NCI-H2227 treated with DMSO at 0.1 percent for 48 hours (cell line): ENCODE measurements around the gene SNRNP200.
"Not testable (repeated sequence)": the region's sequence is repeated elsewhere in the genome, so short reads cannot be mapped to it uniquely, and the experiment has no call there.

Experiments
- DNase-seq: peaks from one replicate; lab custom pipeline; 2025; lab: John Stamatoyannopoulos, UW

Gene SNRNP200

GRCh38 chr2:96274355-96275056 lies 30.8 kb downstream of the SNRNP200 start:
- no peak for DNase-seq

DNA sequence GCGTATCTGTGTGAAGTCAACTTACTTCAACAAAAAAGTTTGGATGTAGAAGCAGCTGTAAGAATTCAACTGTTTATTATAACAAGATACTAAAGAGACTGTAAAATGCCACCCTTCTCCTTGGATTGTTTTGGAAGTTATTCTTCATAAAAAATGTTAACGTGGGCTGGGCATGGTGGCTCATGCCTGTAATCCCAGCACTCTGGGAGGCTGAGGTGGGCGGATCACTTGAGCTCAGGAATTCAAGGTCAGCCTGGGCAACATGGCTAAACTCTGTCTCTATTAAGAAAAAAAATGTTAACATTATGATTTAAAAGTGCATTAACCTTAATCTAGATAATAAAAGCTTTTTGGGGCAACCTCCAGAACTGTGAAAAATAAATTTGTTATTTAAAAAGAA lies 31.6 kb downstream of the SNRNP200 start:
- no peak for DNase-seq

DNA sequence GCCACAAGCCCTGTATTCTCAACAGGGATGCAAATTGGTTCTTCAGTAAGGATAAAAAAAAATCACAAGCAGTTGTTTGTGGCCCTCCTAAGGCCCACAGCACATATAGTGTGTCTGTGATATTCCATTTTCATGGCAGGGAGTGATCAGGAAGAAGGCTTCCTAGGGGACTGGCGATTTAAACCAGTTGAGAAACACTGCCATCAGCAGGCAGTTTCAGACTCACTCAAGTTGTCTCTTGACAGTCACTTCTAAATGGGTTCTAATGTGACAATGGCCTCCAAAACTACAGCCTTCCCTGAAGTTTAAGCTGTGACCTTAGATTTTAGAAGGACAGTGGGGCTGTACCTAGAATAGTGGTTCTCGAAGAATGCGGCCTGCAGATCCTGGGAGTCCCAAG lies 33.4 kb downstream of the SNRNP200 start:
- no peak for DNase-seq

DNA sequence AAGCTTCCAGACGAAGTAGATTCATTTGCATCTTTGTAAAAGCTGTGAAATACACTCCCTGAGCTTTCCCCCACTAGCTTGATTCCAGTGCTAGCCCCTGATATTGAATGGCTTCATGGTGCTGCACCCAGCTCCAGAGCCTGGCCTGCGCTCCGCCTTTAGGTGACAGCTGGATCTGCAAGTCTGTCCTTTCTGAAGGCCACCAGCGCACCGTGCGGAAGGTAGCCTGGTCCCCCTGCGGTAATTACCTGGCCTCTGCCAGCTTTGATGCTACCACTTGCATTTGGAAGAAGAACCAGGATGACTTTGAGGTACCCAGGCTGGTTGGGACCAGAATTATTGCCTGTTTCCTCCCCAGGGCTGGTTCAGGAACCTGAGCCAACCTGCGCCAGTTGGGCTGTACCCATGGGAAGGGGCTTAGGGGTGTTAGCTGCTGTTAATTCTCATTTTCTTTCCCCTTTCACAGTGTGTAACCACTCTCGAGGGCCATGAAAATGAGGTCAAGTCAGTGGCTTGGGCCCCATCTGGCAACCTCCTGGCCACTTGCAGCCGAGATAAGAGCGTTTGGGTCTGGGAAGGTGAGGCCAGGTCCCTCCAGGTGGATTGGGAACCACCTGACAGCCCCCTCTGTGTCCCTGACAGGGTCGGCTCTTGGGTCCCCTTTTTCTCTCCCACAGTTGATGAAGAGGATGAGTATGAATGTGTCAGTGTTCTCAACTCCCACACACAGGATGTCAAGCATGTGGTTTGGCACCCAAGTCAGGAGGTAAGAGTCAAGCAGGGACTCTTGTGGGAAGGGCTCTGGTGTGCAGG lies 38.0 kb downstream of the SNRNP200 start:
- DNase-seq, result peak; percentile 23

GRCh38 chr2:96265840-96266679 lies 39.3 kb downstream of the SNRNP200 start, which contains the start of the genes CIAO1 and TMEM127:
Gene CIAO1 (plus strand): TSS chr2:96266225. CDS start chr2:96266351, 126 bp downstream.
Gene TMEM127 (minus strand): TSS chr2:96265997. CDS start chr2:96265381, 616 bp downstream.
- peak; percentile 97 for DNase-seq

DNA sequence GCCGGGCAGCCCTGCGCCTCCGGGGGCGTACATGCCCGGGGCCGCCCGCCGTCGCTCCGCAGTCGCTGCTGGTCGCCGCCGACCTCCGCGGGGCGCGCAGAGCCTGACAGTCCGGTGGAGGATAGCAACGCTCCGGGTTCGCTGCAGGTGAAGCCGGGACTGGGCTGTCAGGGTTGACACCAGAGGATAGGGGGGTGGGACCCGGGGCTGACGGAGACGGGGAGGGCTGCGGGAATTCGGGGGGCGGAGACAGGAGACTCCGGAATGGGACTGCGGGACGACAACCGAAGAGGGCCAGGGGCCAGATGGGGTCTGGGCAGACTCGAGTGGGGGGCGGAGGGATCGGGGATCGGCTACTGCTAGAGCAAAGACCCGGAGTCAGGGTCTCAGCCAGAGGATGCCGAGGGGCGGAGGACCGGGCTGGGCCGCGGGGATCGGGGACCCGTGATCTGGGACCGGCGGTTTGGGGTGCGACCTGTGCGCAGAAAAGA lies 40.0 kb downstream of the SNRNP200 start:
- DNase-seq, result peak; percentile 15

DNA sequence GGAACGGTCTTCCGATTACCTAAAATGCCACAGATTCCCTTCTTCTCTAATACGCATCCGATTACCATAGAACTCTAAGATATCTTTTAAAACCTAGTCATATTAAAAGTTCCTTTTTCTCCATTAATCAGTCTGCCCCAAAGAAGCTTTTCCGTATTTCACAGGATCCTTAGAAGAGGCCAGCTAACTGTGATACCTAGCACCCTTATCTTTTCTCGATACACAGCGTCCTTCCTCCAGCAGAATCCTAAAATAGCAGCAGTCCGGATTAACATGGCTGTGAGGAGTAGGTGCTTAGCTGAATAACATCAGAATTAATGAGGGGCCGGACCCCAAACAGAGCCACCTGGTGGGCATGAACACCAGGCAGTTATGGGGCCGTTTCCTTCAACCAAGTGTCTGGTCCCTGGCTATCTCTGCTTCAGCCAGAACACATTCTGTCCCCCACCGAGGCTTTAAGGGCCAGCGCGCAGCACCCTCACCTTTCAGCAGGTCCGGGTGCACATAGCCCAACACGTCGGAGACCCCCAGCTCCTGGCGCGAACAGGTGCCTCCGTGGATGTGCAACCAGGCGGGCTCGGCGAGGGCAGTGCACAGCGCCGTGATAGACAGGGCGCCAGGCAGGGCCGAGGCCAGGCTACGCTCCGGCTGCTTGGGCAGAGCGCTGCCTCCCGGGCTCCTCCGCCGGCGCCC lies 40.5 kb downstream of the SNRNP200 start:
- peak; percentile 27 for DNase-seq

DNA sequence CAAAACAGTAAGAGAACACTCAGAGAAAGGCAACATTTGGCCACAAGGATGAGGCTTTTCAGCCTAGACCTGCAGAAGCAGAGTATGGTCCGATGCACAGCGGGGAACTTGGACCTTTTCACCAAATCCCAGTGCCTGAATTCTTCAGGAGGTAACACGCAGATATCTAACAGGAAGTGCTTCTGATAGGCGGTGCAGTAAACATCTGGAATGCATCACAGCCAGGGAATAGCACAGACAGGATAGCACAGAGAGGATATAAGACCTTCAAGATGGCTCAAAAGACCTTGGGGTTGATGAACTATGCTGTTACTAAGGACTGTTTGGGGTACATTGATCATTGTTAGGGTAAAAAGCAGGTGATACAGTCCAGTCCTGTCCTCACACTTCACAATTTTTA lies 41.3 kb downstream of the SNRNP200 start:
- DNase-seq, result no peak

DNA sequence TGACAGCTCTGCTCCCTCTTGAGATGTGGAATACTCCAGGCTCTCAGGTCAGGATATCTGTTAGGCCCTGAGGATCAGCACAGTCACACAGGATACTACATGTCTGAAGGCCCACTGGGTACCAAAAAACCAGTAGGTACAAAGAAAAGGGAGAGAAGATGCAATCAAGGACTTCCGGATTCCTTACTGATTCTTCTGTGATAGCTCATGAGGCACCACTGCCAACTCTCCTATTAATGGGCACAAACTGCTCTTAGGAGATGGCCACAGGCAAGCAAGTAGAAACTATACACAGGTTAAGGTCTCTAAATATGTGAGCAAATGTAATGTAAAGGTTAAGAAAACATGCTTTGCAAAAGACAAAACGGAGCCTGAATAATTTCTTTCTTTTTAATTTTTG lies 43.0 kb downstream of the SNRNP200 start:
- DNase-seq, result no peak

GRCh38 chr2:96261328-96262003 lies 43.9 kb downstream of the SNRNP200 start:
- no peak for DNase-seq

DNA sequence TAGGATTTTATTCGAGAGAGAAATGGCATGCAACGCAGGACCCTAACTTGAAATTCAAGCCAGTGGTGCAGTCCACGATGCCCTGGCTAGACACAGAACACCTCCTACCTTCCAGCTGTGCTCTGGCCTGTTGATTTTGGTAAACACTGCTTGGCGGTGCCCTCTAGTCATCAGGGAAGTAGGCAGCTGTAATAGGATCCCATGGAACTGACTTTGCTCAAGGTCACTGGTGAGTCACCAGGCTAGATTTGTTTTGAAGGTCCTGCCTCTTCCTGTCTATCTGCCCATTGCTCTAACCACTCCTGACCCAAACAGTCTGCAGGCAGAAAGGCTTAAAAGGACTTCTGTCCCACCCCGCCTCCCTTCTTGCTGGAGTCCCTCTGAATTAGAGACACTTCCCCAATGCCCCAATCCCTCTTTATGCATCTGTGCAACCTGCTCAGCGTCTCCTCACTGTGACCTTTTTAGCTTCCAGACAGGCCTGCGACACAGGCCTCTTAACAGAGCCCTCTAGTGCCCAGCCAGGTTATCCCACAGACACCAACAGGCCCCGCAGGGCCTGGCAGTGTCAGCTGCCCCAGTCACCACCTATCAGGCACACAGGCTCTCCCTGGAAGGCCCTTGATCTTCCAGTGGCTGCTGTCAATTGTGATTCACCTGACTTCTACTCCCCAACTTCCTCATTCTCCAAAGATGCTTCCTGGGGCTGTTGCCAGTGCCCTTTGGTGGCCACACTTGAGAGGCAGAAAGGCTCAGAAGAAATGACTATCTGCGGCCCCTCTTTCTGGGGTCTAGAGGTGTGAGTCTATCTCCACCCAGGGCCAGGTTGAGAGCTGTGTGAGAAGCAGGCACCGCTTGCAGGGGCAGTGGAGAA lies 44.7 kb downstream of the SNRNP200 start:
- DNase-seq, result no peak

DNA sequence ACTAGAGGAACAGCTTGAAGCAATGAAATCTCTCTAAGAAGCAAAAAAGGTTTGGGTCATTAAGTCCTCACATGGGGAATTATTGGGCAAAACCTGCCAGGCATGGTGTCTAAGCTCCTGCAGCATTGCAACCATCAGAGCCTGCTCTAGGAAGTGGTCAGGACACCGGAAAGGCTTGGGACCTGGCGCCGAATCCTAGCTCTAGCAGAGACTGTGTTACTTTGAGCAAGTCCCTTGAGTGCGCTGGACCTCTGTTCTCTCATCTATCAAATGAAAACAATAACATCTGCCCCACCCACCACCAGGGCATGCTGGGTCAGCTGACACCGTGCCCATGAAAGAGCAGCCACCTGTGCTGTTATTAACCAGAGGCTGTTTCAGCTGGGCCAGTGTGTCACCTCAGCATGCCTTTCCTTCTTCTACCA lies 45.8 kb downstream of the SNRNP200 start:
- no peak for DNase-seq

- no peak for DNase-seq
Observed at GRCh38 chr2:96258166-96259022, 47.0 kb downstream of the SNRNP200 start.

DNA sequence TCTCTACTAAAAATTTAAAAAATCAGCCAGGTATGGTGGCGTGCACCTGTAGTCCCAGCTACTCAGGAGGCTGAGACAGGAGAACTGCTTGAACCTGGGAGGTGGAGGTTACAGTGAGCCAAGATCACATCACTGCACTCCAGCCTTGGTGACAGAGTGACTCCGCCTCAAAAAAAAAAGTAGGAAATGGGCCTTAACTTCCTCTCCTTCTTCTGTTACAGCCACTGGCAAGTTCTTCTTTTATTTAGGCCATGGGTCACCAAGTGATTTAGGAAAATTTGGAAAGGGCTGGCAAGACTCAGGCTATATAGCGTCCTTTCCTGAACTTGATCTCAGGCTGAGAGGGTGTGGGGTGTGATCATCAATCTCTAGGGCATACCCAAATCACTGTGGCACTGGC lies 47.6 kb downstream of the SNRNP200 start:
- DNase-seq, result not testable (repeated sequence)

- no peak for DNase-seq
Observed at GRCh38 chr2:96256611-96257113, 48.7 kb downstream of the SNRNP200 start.

GRCh38 chr2:96254571-96254970 lies 50.8 kb downstream of the SNRNP200 start:
- no peak for DNase-seq

DNA sequence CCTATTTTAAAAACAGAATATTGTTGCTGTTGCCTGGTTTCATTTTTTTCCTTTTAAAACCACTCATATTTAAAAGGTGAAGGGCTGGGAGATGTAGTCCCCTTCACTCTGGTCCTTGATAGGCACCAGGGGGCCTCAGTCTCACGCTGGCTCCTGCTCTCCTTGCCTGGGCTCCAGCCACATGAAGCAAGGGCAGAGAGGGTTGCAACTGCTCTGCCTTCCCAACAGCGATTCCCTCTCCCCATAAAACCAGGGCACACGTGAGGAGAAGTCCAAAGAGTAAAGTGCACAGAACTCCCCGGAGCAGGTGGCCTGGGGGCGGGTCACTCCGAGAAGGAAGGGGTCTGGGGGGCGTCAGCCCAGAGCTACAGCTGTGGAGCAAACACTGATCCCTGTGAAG lies 52.3 kb downstream of the SNRNP200 start:
- no peak for DNase-seq

DNA sequence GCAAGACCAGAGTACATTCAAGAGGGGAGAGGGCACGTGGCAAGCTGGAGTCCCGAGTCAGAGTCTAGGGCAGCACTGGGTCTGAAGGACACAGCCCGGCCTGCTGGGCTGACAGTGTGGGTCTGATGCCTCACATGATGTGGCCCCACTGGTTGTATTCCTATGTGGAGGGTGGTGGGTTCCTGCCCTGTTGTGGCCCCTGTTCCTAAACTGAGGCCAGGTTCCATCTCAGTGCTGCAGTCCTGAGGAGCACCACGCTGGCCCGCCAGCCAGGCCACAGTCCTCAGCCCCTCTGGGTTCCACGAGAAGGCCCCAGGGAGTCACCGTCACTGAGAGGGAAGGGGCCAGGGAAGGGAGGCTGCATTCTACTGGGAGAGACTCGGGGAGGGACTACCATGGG lies 52.8 kb downstream of the SNRNP200 start:
- no peak for DNase-seq
